ENCODE results near the gene ZC3HAV1. TPM values are rescaled to one million over a fixed set of nuclear protein-coding genes. Genes with fewer than 3 reads are reported as not detected.

The ZC3HAV1 gene
- total RNA-seq, 4 donors from 2014 or later: 27.7 to 34.7 (median 29.2) TPM

- H3K9me3 ChIP-seq: no peaks in the 10 kb centered on the region
- WGBS, 2 donors: 89 to 97% methylated on average over 2 of the region's 2 CpGs
- DNase-seq: no peak
- no peak overlapping the region for H3K27ac ChIP-seq
- H3K4me3 ChIP-seq: no peak overlapping the region
- intact Hi-C loops (cut with DNase I): no loop called here
- peaks cover 0 to 33% (median 6%) of the 10 kb centered on the region in 3 donors for H3K4me1 ChIP-seq
- peaks cover 7 to 60% (median 24%) of the 10 kb centered on the region in 3 donors for H3K36me3 ChIP-seq
- no peak for TF ChIP-seq POLR2A (IDR thresholded peaks at IDR 0.05)
- TF ChIP-seq, protein P1, sequence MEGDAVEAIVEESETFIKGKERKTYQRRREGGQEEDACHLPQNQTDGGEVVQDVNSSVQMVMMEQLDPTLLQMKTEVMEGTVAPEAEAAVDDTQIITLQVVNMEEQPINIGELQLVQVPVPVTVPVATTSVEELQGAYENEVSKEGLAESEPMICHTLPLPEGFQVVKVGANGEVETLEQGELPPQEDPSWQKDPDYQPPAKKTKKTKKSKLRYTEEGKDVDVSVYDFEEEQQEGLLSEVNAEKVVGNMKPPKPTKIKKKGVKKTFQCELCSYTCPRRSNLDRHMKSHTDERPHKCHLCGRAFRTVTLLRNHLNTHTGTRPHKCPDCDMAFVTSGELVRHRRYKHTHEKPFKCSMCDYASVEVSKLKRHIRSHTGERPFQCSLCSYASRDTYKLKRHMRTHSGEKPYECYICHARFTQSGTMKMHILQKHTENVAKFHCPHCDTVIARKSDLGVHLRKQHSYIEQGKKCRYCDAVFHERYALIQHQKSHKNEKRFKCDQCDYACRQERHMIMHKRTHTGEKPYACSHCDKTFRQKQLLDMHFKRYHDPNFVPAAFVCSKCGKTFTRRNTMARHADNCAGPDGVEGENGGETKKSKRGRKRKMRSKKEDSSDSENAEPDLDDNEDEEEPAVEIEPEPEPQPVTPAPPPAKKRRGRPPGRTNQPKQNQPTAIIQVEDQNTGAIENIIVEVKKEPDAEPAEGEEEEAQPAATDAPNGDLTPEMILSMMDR (IDR thresholded peaks at IDR 0.05): no peak
- H3K27me3 ChIP-seq: no peaks in the 10 kb centered on the region
Observed at GRCh38 chr7:139089118-139089517, 20.4 kb downstream of the ZC3HAV1 start.

DNA sequence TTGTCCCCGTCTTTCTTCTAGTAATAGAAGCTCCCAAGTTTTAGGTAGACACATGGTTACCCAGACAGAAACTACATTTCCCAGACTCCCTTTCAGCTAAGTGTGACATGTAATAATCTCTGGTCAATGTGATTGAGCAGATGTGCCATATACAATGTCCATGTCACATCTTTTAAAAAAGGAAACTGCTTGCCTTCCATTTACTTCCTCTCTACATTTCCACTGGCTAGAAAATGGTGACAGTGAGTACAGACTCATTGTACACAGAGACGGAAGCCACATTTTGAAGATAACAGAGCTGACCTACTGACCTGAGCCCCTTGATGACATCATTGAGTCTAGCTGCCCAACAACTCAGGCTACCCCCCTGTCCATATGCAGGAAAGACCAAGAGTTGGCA, 21.3 kb downstream of the ZC3HAV1 start:
- TF ChIP-seq, protein P1 (IDR thresholded peaks at IDR 0.05): no peak
- TF ChIP-seq POLR2A (IDR thresholded peaks at IDR 0.05): no peak
- H3K4me3 ChIP-seq: no peak overlapping the region
- no peaks in the 10 kb centered on the region for H3K9me3 ChIP-seq
- intact Hi-C loops (cut with DNase I): no loop called here
- no peaks in the 10 kb centered on the region for H3K27me3 ChIP-seq
- 95 to 100% methylated on average over 2 of the region's 2 CpGs for WGBS, 2 donors
- no peak overlapping the region for H3K27ac ChIP-seq
- H3K4me1 ChIP-seq: peaks cover 0 to 25% (median 6%) of the 10 kb centered on the region in 3 donors
- H3K36me3 ChIP-seq: peaks cover 7 to 68% (median 24%) of the 10 kb centered on the region in 3 donors
- no peak for DNase-seq

DNA sequence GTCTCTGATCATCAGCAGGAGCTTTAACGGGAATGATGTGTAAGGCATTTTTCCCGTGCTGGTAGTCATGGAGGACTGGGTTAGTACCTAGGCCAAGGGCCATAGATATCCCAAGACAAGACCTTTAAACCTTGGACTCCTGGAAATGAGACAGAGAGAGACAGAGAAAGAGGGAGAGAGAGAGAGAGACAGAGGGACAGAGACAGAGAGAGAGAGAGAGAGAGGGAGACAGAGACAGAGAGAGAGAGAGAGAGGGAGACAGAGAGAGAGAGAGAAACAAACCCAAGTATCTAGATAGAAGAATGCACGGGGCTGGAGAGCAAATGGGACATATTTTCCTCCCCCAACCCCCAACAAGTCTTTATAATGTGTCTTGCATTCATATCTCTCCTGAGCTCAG, 22.3 kb downstream of the ZC3HAV1 start:
- H3K27ac ChIP-seq: no peak overlapping the region
- H3K27me3 ChIP-seq: no peaks in the 10 kb centered on the region
- 94 to 98% methylated on average over 3 of the region's 3 CpGs for WGBS, 2 donors
- peaks cover 14 to 79% (median 24%) of the 10 kb centered on the region in 3 donors for H3K36me3 ChIP-seq
- intact Hi-C loops (cut with DNase I): no loop called here
- peaks cover 0 to 15% (median 0%) of the 10 kb centered on the region in 3 donors for H3K4me1 ChIP-seq
- no peak for DNase-seq
- no peak overlapping the region for H3K4me3 ChIP-seq
- TF ChIP-seq POLR2A (IDR thresholded peaks at IDR 0.05): no peak
- TF ChIP-seq, protein P1 (IDR thresholded peaks at IDR 0.05): no peak
- no peaks in the 10 kb centered on the region for H3K9me3 ChIP-seq

DNA sequence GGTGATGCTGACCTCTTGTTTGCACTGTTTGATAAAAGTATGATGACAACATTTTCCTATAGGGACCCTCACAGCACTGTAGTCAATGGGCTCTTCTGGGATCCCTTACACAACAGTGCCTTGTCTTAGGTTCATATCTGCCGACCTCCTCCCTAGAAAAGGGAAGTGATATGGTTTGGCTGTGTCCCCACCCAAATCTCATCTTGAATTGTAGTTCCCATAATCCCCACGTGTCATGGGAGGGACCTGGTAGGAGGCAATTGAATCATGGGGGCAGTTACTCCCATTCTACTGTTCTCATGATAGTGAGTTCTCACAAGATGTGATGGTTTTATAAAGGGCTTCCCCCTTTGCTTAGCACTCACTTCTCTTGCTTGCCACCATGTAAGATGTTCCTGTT, 23.1 kb downstream of the ZC3HAV1 start:
- H3K9me3 ChIP-seq: no peaks in the 10 kb centered on the region
- H3K4me3 ChIP-seq: no peak overlapping the region
- H3K36me3 ChIP-seq: peaks cover 14 to 85% (median 24%) of the 10 kb centered on the region in 3 donors
- no peak overlapping the region for H3K27ac ChIP-seq
- H3K4me1 ChIP-seq: peaks cover 0 to 11% (median 0%) of the 10 kb centered on the region in 3 donors
- no peak for TF ChIP-seq POLR2A (IDR thresholded peaks at IDR 0.05)
- TF ChIP-seq, protein P1 (IDR thresholded peaks at IDR 0.05): no peak
- 60 to 72% methylated on average over 2 of the region's 2 CpGs for WGBS, 2 donors
- intact Hi-C loops (cut with DNase I): no loop called here
- no peak for DNase-seq
- no peaks in the 10 kb centered on the region for H3K27me3 ChIP-seq

GRCh38 chr7:139084709-139085108, 24.8 kb downstream of the ZC3HAV1 start:
- no peak overlapping the region for H3K4me3 ChIP-seq
- H3K36me3 ChIP-seq: peaks cover 14 to 99% (median 36%) of the 10 kb centered on the region in 3 donors
- 86 to 92% methylated on average over 5 of the region's 5 CpGs for WGBS, 2 donors
- H3K27me3 ChIP-seq: no peaks in the 10 kb centered on the region
- no peak for DNase-seq
- H3K9me3 ChIP-seq: no peaks in the 10 kb centered on the region
- TF ChIP-seq POLR2A (IDR thresholded peaks at IDR 0.05): no peak
- TF ChIP-seq, protein P1 (IDR thresholded peaks at IDR 0.05): no peak
- peaks cover 0 to 12% (median 3%) of the 10 kb centered on the region in 3 donors for H3K4me1 ChIP-seq
- intact Hi-C loops (cut with DNase I): no loop called here
- H3K27ac ChIP-seq: no peak overlapping the region
